Epithelial cell of alveolus of lung (primary cell): ENCODE results near the gene ATP4B. TPM values are rescaled to one million over a fixed set of nuclear protein-coding genes. Genes with fewer than 3 reads are reported as not detected.

Experiments used
- total RNA-seq: library from RNA; depleted of rRNA; stranded (reverse); fragments of >200 nt; gene quantifications from 2 replicates; pipeline ENCODE4 v1.2.1, GENCODE V29; 2015

Gene ATP4B
- total RNA-seq: not detected in 2 replicates

DNA sequence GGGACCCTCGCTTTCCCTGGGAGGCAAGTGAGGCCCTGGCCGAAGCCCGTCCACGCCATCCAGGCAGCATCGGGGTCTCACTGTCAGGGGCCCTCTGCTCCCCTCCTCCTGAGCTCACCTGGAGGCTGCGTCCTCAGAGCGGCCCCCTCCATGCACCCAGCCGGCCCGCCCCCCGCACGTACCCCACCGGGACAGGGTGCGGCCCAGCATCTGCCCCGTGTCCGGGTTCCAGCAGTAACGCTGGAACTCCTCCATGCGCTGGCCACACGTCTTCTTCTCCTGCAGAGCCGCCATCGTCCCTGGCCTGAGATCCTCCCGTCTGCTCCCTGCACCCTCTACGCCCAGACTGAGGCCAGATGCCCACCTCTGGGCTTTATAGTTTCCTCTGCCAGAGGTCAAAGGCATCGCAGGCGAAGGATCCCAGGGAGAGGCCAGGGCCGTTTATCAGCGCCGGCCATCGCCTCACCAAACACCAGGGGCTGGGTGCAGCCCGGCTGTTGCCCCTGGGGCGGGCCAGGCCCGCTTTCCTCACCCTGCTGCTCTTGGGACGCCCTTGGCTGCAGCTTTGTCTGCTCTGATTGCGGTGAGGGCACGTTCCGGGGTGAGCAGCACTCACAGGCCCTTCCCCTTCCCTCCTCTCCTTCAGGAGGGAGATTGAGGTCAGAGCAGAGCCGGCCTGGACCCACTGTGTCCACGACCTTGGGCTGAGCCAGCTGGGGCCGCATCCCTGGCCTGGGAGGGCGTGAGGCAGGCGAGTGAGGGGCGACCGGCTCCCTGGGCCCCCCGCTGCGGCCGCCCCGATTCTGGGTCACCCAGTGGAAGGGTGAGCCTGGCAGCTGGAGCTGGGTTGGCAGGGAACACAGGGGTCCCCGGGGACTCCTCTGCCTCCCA, at the start of gene ATP4B:
Gene ATP4B (minus strand): TSS at position 348 of the 891 bp plus-strand sequence. CDS start 54 bp downstream, at position 294.

DNA sequence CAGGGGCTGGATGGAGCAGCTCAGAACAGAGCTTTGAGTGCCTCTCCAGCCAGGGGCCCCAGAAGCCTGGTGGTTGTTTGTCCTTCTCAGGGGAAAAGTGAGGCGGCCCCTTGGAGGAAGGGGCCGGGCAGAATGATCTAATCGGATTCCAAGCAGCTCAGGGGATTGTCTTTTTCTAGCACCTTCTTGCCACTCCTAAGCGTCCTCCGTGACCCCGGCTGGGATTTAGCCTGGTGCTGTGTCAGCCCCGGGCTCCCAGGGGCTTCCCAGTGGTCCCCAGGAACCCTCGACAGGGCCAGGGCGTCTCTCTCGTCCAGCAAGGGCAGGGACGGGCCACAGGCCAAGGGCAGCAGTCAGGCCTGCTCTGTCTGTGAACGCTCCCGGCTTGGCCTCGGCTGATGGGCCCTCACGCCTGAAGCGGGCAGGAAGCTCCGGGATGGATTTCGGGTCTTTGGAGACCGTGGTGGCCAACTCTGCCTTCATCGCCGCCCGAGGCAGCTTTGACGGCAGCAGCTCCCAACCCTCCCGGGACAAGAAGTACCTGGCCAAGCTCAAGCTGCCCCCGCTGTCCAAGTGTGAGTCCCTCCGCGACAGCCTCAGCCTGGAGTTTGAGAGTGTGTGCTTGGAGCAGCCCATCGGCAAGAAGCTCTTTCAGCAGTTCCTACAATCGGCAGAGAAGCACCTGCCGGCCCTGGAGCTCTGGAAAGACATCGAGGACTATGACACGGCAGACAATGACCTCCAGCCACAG, 9.1 kb upstream of the ATP4B start, which contains the start of gene GRK1:
Gene GRK1 (plus strand): TSS at position 269 of the 751 bp plus-strand sequence. CDS start 168 bp downstream, at position 437.

Other genes starting within 250 kb of the ATP4B start
- gene ADPRHL1, start 204.7 kb downstream of the ATP4B start, total RNA-seq: 0.56 and 1.9 TPM in 2 replicates
- 5.7 and 17.3 TPM in 2 replicates for gene DCUN1D2, start 167.5 kb downstream of the ATP4B start, total RNA-seq
- 64.0 and 74.0 TPM in 2 replicates for gene TFDP1, start 73.4 kb downstream of the ATP4B start, total RNA-seq
- gene GRK1, start 9.0 kb upstream of the ATP4B start, total RNA-seq: not detected in 2 replicates
- 1.0 TPM in 1 of 2 replicates, not detected in the other for gene TMEM255B, start 101.0 kb upstream of the ATP4B start, total RNA-seq
- 67.7 and 141 TPM in 2 replicates for gene GAS6, start 205.9 kb upstream of the ATP4B start, total RNA-seq